A673 (cell line): ENCODE measurements around the gene ANAPC1. TPM values are rescaled to one million over a fixed set of nuclear protein-coding genes. Genes with fewer than 3 reads are reported as not detected.
"Not testable (repeated sequence)": the region's sequence is repeated elsewhere in the genome, so short reads cannot be mapped to it uniquely, and the experiment has no call there.

Experiments used
- BruUV-seq: library from RNA; stranded (reverse); fragments of 400-500 nt; replicated peaks from 2 replicates; lab custom pipeline; 2021; lab: Mats Ljungman, UMichigan
- CTCF ChIA-PET: fragments of 300-600 bp; sonication (Branson Sonifier 250); formaldehyde crosslinking; loops from one replicate; lab custom pipeline; 2022; ENCODE audit warnings: antibody characterized with exemption; lab: Charles Lee
- POLR2A ChIA-PET: fragments of 300-600 bp; sonication (Branson Sonifier 250); formaldehyde crosslinking; loops from one replicate; lab custom pipeline; 2022; ENCODE audit warnings: antibody characterized with exemption; ENCODE audit not compliant: low non-redundant PET; lab: Charles Lee
- DNase-seq: peaks from one replicate; pipeline ENCODE4 v3.0.0-alpha.2; 2015; ENCODE audit warnings: low spot score
- H3K27ac ChIP-seq: fragments of 200-600 bp; sonication (generic); 2 replicates; pipeline ENCODE4 v1.5.1; 2016; ENCODE audit warnings: mixed run types, low read depth, mild to moderate bottlenecking, mixed read lengths, antibody characterized with exemption, low read length; ENCODE audit not compliant: poor library complexity, severe bottlenecking
- H3K27me3 ChIP-seq: fragments of 200-600 bp; sonication (generic); replicated peaks from 2 replicates; pipeline ENCODE4 v1.6.1; 2017; ENCODE audit warnings: mixed run types, low read depth, mild to moderate bottlenecking, mixed read lengths, antibody characterized with exemption, low read length; ENCODE audit not compliant: insufficient read depth, poor library complexity
- H3K36me3 ChIP-seq: fragments of 200-600 bp; sonication (generic); 2 replicates; pipeline ENCODE4 v1.6.1; 2016; ENCODE audit warnings: mixed run types, mild to moderate bottlenecking, mixed read lengths, antibody characterized with exemption, low read length; ENCODE audit not compliant: insufficient read depth, poor library complexity, severe bottlenecking
- H3K4me1 ChIP-seq: fragments of 200-600 bp; sonication (generic); 2 replicates; pipeline ENCODE4 v1.6.1; 2017; ENCODE audit warnings: mixed run types, mild to moderate bottlenecking, mixed read lengths, antibody characterized with exemption, low read length; ENCODE audit not compliant: insufficient read depth, poor library complexity, severe bottlenecking
- H3K4me3 ChIP-seq: fragments of 200-600 bp; sonication (generic); 2 replicates; pipeline ENCODE4 v1.5.1; 2016; ENCODE audit warnings: low read depth, mixed run types, mild to moderate bottlenecking, mixed read lengths, low read length; ENCODE audit not compliant: poor library complexity, severe bottlenecking
- H3K9me3 ChIP-seq: fragments of 200-600 bp; sonication (generic); 2 replicates; pipeline ENCODE4 v1.6.1; 2016; ENCODE audit warnings: mixed run types, low read depth, mild to moderate bottlenecking, mixed read lengths, antibody characterized with exemption, low read length; ENCODE audit not compliant: poor library complexity, severe bottlenecking
- intact Hi-C: fragments of 100-400 bp; cut with micrococcal nuclease; formaldehyde crosslinking; loops from one replicate; pipeline ENCODE4 v1.10.0; 2022; ENCODE audit not compliant: unreplicated experiment
- total RNA-seq: library from RNA; stranded (reverse); gene quantifications from 2 replicates; pipeline ENCODE4 v1.2.3, GENCODE V29; 2021
- TF ChIP-seq, protein P1 (sequence below): fragments of 300-800, 200-600 bp; sonication (generic); conservative IDR thresholded peaks from 2 replicates; pipeline ENCODE4 v1.5.1; 2017; ENCODE audit warnings: low read depth, mild to moderate bottlenecking, antibody characterized with exemption, low read length, moderate library complexity, mixed read lengths

Gene ANAPC1
- total RNA-seq, 1 experiment from 2014 or later: 107 TPM

DNA sequence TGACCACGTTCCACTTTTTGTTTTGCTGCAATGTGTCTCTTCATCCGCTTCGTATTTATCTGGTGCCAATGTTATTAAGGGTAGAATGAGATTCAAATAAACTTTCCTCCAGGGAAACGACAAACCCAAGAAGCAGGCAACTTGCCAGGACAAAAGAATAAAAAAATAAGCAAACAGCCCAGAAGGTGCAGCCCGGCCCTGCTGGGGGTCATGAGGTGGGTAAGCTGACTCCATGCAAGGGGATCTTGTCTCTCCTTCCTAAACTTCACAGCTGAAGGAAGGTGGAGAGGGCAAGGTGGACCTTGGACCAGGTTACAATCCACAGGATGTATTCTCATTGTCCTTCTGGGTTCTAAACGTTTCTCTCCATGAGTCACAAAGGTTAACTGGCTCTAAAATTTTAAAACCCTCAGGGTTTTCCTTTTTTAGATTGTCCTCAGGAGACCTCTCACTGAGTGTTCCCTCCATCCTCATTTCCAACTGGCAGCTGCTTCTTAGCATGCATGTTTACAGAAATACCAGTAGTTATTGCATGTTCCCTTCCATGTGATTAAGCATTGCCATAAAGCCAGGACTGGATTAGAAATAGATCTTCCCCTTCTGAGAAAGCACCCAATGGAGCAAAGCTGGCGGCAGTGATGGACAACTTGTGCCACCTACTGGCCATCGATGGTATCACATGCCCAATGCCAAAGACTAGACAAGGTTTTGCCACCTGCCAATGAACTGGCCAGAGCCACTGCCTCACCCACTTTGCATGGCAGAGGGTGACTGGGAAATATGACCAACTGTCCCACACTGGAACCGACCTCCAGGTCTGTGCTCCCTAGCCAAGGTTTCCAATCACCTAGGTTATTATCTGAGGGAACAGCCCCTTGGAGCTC, 147.9 kb downstream of the ANAPC1 start:
- intact Hi-C loops, H3K4me3 ChIP-seq, H3K27ac ChIP-seq, CTCF ChIA-PET, H3K9me3 ChIP-seq, H3K27me3 ChIP-seq, BruUV-seq, POLR2A ChIA-PET, H3K36me3 ChIP-seq, H3K4me1 ChIP-seq: not testable (repeated sequence)
- TF ChIP-seq, protein P1, sequence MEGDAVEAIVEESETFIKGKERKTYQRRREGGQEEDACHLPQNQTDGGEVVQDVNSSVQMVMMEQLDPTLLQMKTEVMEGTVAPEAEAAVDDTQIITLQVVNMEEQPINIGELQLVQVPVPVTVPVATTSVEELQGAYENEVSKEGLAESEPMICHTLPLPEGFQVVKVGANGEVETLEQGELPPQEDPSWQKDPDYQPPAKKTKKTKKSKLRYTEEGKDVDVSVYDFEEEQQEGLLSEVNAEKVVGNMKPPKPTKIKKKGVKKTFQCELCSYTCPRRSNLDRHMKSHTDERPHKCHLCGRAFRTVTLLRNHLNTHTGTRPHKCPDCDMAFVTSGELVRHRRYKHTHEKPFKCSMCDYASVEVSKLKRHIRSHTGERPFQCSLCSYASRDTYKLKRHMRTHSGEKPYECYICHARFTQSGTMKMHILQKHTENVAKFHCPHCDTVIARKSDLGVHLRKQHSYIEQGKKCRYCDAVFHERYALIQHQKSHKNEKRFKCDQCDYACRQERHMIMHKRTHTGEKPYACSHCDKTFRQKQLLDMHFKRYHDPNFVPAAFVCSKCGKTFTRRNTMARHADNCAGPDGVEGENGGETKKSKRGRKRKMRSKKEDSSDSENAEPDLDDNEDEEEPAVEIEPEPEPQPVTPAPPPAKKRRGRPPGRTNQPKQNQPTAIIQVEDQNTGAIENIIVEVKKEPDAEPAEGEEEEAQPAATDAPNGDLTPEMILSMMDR: peak; percentile 41; the same call in 1 of the 2 replicates
- DNase-seq: peak; percentile 19

DNA sequence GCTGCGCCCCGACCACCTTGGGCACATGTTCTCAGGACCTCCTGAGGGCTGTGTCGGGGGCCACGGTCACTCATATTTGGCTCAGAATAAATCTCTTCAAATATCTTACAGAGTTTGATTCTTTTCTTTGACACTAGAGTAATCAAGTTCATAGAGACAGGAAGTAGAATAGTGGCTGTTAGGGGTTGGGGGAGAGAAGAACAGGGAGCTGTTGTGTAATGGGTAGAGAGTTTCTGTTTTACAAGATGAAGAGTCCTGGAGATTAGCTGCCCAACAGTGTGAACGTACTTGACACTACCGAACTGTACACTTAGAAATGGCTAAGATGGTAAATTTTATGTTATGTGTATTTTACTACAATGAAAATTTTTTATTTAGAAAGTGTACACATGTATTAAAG, 148.6 kb downstream of the ANAPC1 start:
- POLR2A ChIA-PET, BruUV-seq, CTCF ChIA-PET: not testable (repeated sequence)

DNA sequence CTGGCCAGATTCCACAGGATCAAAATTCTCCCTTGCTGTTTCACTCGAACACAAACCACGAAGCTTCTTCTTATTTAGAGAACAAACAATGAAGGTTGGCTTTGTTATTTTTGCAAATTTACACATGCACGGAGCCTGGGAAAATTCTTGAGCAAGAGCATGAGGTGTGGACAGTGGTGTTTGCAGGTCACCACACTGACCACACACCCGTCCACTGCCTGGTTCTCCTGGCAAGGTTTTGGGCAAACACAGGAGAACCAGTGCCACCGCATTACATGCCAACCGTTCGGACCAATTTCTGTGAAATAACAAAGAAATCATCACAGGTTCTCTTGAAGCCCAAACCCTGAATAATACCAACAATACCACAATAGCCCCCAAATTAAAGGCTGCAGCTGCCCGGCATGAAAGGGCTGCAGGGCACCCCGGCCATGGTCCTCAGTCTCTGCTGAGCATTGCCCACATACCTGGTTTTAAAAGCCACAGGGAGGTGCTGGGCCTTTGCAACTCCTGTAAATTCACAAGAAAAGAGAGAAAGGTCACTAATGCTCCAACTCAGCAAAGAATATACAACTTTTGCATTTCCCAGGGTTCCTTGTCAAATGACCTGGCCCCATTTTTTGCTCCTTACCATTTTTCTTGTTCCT, 154.1 kb downstream of the ANAPC1 start:
- H3K36me3 ChIP-seq, DNase-seq: not testable (repeated sequence)

More for the DNA sequence above, 148.6 kb downstream of the ANAPC1 start:
- H3K9me3 ChIP-seq, H3K4me1 ChIP-seq, H3K4me3 ChIP-seq, intact Hi-C loops, DNase-seq, H3K27ac ChIP-seq, H3K36me3 ChIP-seq, H3K27me3 ChIP-seq: not testable (repeated sequence)

DNA sequence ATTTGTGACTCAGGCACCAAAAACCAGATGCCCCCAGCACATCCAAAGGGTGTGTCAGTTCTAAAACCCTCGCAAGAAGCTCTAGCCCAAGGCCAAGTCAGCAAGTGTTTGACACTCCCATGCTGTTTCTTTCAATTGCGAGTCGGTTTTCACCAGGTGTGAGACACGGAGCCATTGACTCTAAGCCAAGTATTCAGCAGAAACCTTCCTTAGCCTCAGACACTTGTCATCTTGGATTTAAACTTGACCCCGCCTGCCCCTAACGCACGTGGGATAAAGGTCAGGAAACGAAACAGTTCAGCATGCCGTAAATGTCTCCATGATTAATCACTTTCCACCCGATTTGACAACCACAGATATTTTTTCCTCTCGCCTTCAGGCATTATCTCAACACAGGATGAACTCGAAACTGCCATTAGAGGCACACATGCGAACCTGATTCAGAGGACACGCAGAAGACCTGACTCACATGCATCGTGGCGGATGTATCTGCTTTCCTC, 156.3 kb downstream of the ANAPC1 start:
- H3K9me3 ChIP-seq, DNase-seq, H3K27me3 ChIP-seq, POLR2A ChIA-PET, H3K4me1 ChIP-seq, H3K27ac ChIP-seq, intact Hi-C loops, BruUV-seq, H3K36me3 ChIP-seq, CTCF ChIA-PET, H3K4me3 ChIP-seq: not testable (repeated sequence)

More for the DNA sequence above, 154.1 kb downstream of the ANAPC1 start:
- intact Hi-C loops, H3K4me1 ChIP-seq, CTCF ChIA-PET, H3K9me3 ChIP-seq, H3K27ac ChIP-seq, BruUV-seq, POLR2A ChIA-PET, H3K4me3 ChIP-seq, H3K27me3 ChIP-seq: not testable (repeated sequence)

DNA sequence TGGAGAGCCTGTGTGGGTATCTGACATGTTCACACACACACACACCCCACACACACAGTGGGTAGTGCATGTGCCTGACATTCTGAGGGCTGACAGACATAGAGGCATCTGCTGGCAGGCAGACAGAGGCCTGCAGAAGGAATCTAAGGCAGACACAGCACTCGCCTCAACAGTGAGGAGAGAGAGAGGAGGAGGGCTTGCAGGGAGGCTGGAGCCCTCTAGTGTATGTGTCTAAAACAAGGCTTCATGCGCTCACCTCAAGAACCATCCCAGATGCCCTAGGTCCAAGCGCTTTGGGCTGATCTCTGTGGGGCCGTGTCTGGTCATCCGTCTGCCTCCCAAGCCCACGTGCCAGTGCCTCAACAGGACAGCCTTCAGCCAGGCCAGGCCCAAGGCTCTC, 158.3 kb downstream of the ANAPC1 start:
- H3K9me3 ChIP-seq, H3K4me3 ChIP-seq, intact Hi-C loops, H3K27me3 ChIP-seq, DNase-seq, H3K4me1 ChIP-seq, BruUV-seq, H3K27ac ChIP-seq, CTCF ChIA-PET, H3K36me3 ChIP-seq, POLR2A ChIA-PET: not testable (repeated sequence)

DNA sequence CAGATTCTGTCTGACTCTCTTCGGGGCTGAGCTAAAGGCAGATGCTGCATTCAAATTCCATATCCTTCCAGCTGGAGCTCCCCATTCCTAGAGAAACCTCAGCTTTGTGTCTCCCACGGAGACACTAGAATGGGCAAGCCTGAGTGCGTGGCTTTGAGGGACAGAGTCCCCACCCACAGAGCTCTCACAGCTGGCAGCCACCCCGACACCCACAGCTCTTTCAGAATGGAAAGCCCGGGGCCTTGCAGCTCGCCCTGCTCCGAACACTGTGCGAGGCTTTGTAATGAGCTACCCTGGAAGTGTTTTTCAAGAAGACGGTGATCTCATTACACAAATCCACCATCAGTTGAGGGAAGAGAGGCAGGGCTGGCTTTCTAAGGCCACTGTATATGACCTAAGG, 164.4 kb downstream of the ANAPC1 start:
- H3K9me3 ChIP-seq, H3K36me3 ChIP-seq, H3K4me3 ChIP-seq, H3K4me1 ChIP-seq, intact Hi-C loops, POLR2A ChIA-PET, DNase-seq, H3K27ac ChIP-seq, H3K27me3 ChIP-seq, CTCF ChIA-PET, BruUV-seq: not testable (repeated sequence)
